Stimulated activated CD4-positive, alpha-beta T cell treated with anti-CD3 and anti-CD28 coated beads, TNF-alpha, amount 100 ng/mL, for 4 hours (primary cell): Measurements from ENCODE around the gene RASL11B.
A peak's percentile ranks its signal among the peaks of the same experiment; 100 is the strongest.

ENCODE experiments used
- DNase-seq, 3 experiments: peaks; one replicate each; pipeline ENCODE4 v3.0.0-alpha.2; 2020; ENCODE audit warnings: low read depth in 3 of 3

RASL11B gene

DNA sequence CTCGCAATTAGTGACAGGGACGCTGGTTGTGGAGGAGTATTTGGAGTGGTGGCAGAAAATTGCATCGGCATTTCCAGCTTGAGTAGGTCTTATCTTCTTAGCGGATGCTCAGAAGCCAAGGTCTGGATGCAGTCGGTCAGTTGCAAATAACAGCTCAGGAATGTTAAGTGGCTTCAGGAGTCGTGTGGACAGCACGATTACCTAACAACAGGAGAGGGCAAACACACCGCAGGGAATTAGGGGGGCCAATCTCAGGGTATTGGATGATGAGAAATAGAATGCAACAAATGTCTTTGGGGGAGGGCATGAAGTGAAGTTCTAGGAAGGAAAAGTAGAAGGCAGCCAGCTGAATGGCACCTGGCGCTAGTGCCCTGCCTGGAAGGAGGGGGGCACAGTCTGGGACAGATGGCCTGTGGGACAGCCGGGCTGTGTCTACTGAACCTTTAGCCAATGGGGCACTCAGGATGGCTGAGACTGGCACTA is 11.8 kb downstream of the RASL11B start:
- DNase-seq, result no peak

DNA sequence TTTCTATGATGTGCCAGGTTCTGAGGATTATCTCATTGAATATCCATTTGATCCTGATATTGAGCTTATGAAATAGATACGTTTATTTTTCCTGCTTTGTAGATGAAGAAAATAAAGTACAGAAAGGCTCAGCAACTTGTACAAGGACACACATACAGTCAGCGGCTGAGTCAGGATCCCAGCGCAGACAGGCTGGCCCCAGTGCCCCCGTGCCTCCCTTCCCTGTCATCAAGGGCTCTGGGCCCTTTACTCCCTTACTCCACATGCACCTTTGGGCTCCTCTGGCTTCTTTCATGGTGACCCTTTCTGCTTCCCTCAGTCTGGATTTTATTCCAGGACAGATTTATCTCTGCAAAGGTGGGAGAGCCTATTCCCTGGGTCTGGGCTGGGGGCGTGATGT is 12.8 kb downstream of the RASL11B start:
- DNase-seq, result no peak

DNA sequence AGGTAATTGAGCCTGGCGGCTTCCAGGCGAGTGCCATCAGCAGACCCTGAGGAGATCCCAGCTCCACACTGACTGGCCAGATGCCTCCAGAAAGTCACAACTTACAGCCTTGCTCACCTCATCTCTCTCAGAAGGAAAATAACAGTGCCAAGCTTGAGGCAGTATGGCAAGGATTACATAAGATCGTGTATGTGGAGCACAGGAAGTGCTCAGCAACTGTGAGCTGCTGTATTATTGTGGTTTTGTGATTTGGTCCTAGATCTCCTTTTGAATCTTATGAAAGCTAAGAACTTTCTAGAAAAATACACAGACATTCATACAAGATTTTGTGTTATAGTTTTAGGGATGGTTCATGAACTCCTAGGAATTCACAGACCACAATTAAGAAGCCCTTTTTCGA is 14.0 kb downstream of the RASL11B start:
- DNase-seq, result no peak

DNA sequence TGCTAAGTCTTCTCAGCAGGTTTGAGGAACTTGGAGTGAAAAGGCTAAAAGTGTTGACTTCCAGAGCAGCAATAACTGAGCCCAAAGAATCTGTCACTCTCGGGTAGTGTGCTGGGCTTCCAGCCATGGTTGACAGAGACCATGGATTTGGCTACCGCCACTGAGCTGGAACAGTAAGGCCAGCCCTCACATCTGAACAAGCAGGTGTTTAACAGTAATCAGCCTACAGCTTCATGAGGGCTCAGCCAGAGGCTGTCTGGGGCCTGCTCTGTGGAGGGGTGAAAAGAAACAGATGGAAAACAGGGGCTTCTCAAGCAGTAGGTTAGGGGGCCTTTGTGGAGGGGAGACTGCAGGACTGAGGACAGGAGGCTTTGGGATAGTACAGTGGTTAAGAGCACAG is 14.9 kb downstream of the RASL11B start:
- DNase-seq, result no peak

DNA sequence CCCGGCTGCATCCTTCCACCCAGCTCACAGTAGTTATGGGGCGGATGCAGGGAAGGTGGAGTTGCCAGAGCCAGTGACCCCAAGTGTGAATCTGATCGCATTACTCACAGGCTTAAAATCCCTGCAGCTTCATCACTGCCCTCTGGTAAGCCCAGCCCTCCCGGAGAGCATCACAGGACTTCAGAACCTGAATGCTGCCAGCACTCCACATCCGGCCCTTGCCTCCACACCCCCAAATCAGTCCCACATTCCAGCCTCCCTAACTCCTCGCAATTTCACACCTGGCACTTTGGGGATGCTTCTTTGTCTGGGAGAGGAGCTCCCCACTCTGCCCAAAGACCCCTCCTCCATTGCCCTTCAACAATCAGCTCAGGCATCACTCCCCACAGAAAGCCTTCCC is 15.6 kb downstream of the RASL11B start:
- DNase-seq, result no peak

DNA sequence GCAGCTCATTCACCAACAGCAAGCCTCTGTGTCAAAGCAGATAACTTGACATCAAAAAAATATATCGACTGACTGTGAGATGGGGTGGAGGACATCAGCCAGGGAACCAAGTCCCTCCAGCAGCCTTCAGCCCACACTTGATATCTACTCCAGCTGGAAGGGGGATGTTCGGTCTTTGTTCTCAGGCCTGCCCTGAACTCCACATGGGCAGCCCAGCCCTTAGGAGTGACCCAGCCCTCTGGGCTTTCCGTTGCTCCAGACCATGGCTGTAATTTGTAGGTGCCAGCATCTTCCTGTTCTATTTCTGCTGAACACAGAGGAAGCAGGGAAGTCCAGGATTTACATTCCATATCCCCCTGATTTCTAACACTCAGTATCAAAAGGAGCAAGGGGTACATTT is 17.4 kb downstream of the RASL11B start:
- no peak for DNase-seq

DNA sequence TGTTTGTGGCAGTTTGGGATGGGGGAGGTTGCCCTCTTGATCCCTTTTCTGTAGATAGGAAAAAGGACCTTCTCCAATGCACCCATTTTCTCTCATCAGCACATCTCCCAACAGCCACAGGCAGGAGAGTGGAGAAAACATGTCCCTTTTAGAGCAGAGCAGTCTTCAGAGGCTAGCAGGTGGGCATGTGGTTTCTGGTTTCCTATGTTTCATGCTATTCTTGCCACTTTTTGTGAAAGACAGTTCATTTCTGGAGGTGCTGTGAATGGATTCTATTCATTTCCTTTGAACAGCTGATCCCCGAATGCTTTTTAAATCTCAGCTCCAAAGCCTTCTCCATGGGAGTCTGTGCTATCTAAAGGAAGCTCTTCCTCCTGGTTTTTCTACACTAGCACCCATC is 18.9 kb downstream of the RASL11B start:
- DNase-seq, result no peak

DNA sequence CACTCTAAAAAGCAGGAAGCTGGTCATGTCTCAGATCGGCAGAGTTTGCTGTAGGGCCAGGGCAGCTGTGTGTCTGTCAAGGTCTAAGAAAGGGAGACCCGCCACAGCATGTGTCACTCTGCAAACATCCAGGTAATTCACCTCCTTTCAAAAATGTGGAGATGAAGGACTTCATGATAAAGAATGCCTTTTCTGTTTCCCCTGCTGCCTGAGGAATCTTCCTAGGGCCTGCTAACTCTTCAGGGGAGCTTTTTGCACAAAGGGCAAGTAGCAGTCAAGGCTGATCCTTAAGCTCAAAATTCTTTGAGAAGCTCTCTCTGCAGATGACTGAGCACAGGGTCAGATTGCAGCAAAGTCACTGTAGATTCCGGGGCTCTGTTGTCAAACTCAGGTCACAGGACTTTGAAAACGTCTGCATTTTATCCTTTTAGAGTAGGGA is 21.1 kb downstream of the RASL11B start:
- no peak for DNase-seq

DNA sequence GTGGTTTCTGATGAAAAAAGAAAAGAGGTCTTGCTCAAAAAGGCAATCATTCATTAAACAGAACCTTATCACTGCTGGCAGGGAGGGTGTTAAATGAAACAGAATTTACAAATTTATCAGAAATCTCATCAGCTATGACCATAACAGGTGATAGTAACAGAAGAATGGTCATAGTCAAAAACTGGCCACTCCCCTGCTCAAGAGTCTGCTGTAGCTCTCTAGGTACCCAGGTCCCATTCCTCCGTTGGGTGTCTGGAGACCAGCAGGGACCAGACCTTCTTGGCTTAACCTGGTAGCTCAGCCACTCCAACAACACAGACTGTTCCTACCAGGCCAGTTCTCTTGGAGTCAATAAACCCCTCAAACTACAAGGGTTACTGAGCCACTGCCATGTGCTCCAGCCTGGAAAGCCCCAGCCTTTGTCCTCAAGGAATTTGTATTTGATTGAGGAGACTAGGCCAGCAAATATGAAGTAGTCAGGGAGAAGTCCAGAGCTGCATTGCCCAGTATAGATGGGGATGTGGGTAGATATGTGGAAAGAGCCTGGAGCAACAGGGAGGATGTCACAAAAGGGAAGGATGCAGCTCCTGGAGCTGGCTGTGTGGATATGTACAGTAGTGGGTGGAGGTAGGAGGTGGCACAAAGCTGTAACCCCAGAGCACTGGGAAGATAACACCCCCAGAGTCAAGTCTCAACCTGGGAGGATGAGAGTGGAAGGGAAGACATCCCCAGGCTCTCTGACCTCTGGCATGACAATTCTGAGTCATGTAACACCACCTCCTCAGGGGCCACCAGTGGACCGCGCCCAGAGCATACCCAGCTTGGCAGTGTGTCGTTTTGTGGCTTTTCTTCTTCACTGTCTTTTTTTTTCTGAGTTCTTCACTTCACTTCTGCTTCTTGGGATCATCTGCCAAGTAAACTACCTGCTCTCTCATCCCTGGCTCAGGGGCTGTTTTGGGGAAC is 21.9 kb downstream of the RASL11B start:
- DNase-seq, result no peak

DNA sequence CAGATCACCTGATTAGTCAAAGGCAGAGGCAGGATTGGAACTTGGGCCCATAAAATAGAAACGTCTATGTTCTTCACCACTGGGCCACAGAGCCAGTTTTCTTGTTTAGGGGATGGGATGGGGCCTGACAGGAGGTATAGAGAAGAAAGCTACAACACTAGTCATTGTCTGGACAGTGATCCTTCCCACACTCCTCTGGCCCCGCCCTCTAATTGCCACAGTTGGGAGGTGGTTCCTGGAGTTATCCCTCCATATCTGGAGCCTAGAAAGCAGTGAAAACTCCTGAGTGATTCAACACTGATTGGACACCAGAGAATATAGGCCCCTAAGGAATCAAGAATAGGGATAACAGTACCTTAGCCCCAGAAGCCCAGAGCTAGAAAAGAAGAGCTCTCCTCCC is 22.9 kb downstream of the RASL11B start:
- DNase-seq, result no peak

DNA sequence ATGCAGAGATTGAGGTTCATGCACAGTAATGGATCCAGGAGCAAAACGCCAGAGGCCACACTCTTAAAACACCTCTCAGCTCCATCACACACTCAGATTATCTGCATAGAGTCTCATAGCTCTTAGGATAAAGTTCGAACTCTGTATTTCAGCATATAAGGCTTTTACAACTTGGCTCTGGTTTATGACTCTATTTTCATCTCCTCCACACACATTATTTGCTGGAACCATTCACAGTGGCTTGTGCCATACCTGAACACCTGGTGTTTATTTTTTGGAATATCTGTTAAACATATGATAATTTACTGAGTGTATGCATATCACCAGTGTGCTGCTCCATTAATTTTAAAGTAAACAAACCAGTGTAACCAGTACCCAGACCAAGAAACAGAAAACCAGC is 27.2 kb downstream of the RASL11B start:
- DNase-seq, result no peak

DNA sequence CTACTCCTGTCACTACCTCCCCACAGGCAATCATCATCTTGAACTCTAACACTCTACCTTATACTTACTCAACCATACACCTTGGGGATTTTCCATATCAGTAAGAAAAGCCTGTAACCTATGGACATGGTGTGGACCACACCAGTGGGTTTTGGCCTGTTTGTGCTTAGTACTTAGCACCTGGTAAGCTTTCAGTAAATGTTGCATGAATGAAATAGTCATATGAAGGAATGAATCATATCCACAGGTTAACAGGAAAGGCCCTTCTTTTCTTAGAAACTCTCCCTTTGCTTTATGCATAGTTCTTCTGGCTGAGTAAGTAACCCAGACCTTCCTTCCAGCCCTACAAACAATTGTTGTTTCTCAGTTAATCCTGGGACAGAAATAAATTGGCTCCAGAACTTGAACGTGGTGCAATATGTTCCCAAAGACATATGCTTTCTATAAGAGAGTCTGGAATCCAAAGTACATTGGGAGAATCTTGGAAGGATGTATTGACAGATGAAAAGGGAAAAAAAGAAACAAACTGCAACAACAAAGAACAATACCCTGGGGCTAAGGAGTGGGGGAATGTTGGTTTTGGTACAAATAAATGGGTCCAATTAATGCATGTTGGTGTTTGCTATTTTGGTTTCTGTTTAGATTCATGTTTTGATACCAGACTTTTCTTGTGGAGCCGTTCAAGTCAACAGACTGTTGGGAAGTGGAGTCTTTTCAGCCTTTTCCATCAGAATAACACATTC is 27.8 kb downstream of the RASL11B start:
- DNase-seq, result no peak

DNA sequence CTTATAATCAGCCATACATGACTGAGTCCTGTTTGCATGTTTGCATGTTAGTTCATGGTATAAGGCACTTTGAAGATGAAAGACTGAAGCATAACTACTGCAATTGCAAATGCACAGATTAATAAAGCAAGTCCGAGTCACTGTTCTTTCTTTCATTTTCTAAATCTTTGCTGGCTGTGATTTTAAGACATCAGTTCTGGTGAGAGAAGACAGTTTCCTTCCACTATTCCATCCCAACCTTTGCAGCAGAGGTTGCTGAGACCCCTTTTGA is 28.3 kb downstream of the RASL11B start:
- DNase-seq, result no peak

DNA sequence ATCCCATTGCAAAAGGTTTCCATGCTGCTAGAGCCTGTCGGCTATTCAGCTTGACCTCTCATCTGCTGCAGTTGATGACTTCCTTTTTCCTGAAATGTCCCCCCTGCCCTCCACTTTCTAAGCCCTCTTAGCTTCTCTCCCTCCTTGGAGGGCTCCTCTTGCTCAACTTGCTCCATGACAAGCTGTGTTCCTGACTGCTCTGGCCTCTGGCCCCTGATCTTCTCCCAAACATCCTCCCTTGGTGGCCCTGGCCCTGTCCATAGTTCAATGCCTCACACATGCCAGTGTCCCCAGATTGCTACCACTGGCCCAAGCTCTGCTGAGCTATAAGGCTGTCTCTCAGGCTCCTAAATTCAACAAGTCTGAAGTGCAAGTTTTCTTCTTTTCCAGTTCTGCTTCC is 29.6 kb downstream of the RASL11B start:
- no peak for DNase-seq

DNA sequence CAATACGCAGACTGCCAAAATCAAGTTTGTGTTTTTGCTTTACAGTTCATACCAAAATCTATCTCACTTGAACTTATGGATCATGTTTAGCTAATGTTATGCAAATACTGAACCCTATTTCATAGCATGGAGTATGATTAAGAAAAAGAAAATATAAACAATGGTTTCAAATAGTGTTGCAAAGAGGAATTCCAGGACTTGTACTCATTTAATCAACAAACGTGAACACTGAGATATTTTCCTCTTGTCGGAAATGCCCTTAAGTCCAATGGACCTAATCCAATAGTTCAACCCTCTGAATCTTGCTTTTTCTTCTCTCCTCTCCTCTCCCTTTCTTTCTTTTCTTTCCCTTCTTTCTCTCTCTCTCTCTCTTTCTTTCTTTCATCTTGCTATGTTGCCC is 30.8 kb downstream of the RASL11B start:
- no peak for DNase-seq

DNA sequence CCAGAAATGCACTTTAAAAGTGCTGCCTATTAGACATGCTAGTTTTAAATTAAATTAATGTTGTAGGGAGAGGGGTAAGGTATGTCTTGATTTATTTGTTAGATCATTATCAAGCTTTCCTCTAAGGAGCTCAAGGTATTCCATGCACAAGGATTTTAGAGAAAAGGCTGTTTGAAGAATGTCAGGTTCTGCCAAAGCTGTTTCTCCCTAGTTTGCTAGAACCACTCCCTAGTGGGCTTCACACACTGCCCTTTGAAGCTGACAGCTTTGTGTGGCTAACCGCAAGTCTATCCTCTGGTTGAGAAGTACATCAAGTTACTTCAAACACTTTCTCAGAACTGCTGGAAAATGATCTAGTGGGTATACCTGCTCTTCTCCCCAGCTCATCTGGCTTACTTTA is 32.3 kb downstream of the RASL11B start:
- no peak for DNase-seq

DNA sequence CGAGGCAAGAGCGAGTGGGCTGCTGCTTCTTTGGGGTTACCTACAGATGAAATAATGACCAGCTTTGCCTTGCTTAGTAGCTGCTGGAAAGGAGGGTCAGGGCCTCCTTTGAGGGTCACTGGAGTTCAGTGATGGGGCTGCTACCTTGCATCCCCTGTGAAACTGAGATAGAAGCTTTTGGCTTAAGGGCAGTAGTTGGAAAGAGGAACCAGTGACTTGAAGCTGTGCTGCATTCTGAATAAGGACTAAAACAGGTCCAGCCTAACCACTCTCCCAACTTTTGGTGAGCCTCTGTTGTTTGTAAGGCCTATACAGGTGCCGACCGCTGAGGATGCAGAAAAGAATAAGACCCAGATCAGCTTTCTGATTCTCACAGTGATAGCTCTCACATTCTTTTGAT is 41.2 kb downstream of the RASL11B start:
- no peak for DNase-seq

DNA sequence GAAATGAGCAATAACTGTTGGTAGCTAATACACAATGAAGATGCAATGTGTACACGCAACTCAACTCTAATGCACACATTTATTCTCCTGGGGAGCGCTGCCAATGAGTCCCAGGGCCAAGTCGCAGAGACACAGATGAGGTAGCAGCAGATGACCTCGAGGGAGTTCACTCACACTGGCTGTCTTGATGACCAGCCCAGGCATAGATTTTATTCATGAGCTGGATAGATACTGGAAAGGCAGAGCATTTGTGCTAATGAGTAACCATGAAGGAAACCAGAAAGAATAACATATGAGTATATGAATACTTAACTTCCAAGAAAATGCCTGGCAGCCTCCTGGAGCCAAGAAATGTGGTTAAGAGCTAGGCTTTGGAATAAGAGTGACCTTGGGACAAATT is 42.3 kb downstream of the RASL11B start:
- DNase-seq, result no peak

DNA sequence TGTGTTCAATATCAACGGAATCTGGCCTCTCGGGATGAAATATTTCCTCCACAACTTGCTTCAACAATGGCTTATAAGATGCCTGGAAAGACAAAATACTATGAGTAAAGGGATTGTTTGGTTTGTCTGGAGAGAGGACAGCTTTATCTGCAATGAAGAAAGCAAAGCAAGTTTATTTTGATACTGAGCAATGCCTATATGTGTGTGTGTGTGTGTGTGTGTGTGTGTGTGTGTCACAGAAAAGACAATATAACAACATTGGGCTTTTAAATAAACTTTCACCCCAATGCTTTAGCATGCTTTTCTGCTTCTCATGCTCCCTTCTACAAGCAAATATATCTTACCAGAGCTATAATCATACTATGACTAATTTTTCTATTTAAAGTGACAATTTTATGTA is 45.4 kb downstream of the RASL11B start:
- no peak for DNase-seq

DNA sequence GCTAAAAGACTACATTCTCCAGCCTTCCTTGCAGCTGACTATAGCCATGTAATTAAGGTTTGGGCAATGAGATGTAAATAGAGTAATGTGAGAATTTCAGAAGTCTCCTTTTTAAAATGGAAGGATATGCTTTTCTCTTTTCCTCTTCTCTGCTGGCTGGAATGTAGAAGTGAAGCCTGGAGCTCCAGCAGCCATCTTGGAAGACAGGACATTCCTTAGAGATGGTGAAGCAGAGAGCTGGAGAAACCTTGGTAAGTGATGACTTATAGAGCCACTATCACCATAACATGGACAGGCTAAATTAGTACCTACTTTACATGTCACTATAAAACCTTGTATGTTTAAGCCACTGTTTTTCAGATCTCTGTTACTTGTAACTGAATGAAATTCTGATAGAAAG is 48.0 kb downstream of the RASL11B start:
- DNase-seq, result no peak

DNA sequence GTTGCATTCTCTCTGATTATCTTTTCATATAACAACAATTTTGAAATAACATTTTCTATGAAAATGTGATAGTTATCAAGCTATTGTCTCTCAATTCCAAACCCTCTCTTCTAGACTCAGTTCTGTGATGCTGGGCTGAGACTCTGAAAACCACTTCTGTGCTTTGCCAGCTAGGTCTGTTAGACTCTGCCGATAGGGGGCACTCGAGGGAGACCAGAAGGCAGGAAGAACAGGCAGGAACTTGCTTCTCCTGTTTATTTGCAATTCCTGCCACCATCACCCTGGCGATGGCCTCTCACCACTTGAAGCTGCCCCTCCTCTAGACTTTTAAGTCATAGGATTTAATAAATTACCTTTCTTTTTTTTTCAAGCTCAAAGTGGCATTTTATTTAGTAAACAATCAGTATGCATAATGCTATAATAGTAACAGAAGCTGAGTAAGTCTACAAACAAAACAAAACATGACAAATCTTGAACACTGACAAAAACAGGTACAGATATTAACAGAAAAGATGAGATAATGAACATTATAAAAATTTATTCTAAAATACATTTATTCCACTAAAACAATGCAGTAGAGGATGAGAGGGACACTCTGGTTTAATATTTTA is 49.7 kb downstream of the RASL11B start:
- DNase-seq, result peak; percentile 31 to 38 (median 38)

DNA sequence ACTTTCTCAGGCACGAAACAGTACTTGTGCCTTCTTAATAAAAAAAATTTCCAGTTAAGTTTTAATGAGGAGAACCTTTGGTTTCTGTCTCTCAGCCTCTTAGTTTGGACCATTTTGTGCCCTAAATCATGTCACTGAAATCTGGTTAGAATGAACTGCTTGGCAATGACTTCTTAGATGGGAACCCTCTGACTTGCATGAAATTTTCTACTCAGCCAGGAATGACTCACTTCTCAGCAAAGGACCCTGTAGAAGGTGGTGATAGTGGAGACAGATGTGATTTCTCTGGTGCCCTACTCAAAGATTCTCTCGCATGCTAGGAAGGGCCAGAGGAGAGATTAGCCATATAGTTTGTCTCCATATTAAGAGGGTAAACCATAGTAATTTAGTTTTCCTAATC is 50.5 kb downstream of the RASL11B start:
- DNase-seq, result no peak
